CD4-positive, alpha-beta T cell (primary cell): ENCODE data around the gene KIF4B. TPM values are rescaled to one million over a fixed set of nuclear protein-coding genes. Genes with fewer than 3 reads are reported as not detected.
"Not testable (repeated sequence)": the region's sequence is repeated elsewhere in the genome, so short reads cannot be mapped to it uniquely, and the experiment has no call there.

Experiments
- ATAC-seq: fragments of 200-7000 bp; cut with Tn5 transposase; one replicate; pipeline ENCODE4 v1.10.0; 2022; ENCODE audit warnings: mild to moderate bottlenecking; ENCODE audit not compliant: poor library complexity
- CTCF ChIA-PET: fragments of 350-600 bp; sonication (Branson Sonifier 250); formaldehyde crosslinking; loops from one replicate; lab custom pipeline; 2021; ENCODE audit warnings: antibody characterized with exemption, inconsistent platforms; lab: Charles Lee
- POLR2A ChIA-PET: fragments of 350-600 bp; sonication (Branson Sonifier 250); formaldehyde crosslinking; loops from one replicate; lab custom pipeline; 2021; ENCODE audit warnings: antibody characterized with exemption, inconsistent platforms; lab: Charles Lee
- DNase-seq, 14 experiments: peaks; one replicate each; pipeline ENCODE4 v3.0.0-alpha.2; 2013 to 2020; ENCODE audit warnings: mixed read lengths in 2 of 14
- H3K27ac ChIP-seq, 2 donors: one replicate each; pipeline versions ENCODE4 v1.5.1 to v1.7.0; 2013; ENCODE audit warnings: low read length in 2 of 2, low read depth in 1 of 2, mild to moderate bottlenecking in 1 of 2
- H3K27me3 ChIP-seq, 2 experiments: 1 replicate in 1 of 2; 2 replicates in 1 of 2; pipeline versions ENCODE4 v1.6.1 to v1.7.0; 2013; ENCODE audit warnings: low read length in 2 of 2, control low read depth in 1 of 2, mild to moderate bottlenecking in 1 of 2, moderate library complexity in 1 of 2; ENCODE audit not compliant: insufficient read depth in 2 of 2, control insufficient read depth in 1 of 2
- H3K36me3 ChIP-seq: one replicate; pipeline ENCODE4 v1.6.1; 2013; ENCODE audit warnings: low read length, control low read depth; ENCODE audit not compliant: insufficient read depth
- H3K4me1 ChIP-seq: one replicate; pipeline ENCODE4 v1.6.1; 2013; ENCODE audit warnings: low read length, control low read depth; ENCODE audit not compliant: insufficient read depth
- H3K4me3 ChIP-seq: one replicate; pipeline ENCODE4 v1.5.1; 2013; ENCODE audit warnings: mild to moderate bottlenecking, low read length, moderate library complexity
- H3K9me3 ChIP-seq, 2 experiments: 1 replicate in 1 of 2; 2 replicates in 1 of 2; pipeline versions ENCODE4 v1.6.1 to v1.7.0; 2013; ENCODE audit warnings: low read length in 2 of 2, mild to moderate bottlenecking in 2 of 2, control low read depth in 1 of 2, moderate library complexity in 1 of 2; ENCODE audit not compliant: control insufficient read depth in 1 of 2, insufficient read depth in 1 of 2
- H3K27ac Mint-ChIP-seq: one replicate; pipeline ENCODE4 v1.8.0; 2020; ENCODE audit warnings: mixed read lengths
- H3K27me3 Mint-ChIP-seq: one replicate; pipeline ENCODE4 v1.8.0; 2021; ENCODE audit warnings: mixed read lengths
- H3K36me3 Mint-ChIP-seq: one replicate; pipeline ENCODE4 v1.8.0; 2021; ENCODE audit warnings: low read depth, mixed read lengths
- H3K4me1 Mint-ChIP-seq: one replicate; pipeline ENCODE4 v1.8.0; 2021; ENCODE audit warnings: low read depth, mixed read lengths
- H3K4me3 Mint-ChIP-seq: one replicate; pipeline ENCODE4 v1.8.0; 2020; ENCODE audit warnings: mild to moderate bottlenecking, mixed read lengths
- H3K9me3 Mint-ChIP-seq: one replicate; pipeline ENCODE4 v1.8.0; 2020; ENCODE audit warnings: mixed read lengths
- CTCF ChIP-seq: fragments of 200-600 bp; IDR thresholded peaks from one replicate; pipeline ENCODE4 v1.8.0; 2022; ENCODE audit warnings: antibody characterized with exemption, mild to moderate bottlenecking
- intact Hi-C, 2 experiments: fragments of 100-400 bp; cut with DNase I in 1 of 2; cut with micrococcal nuclease in 1 of 2; formaldehyde crosslinking; loops; one replicate each; pipeline versions ENCODE4 v1.15.1 to v1.9.0; 2023 to 2025; cut with DNase I, micrococcal nuclease
- total RNA-seq, 174 experiments: library from RNA in 2 of 174; stranded (reverse) in 2 of 174; gene quantifications; one replicate each; pipeline ENCODE4 v1.2.3 and lab custom pipeline; 2021 to 2026

The KIF4B gene
- total RNA-seq, 2 experiments from 2014 or later = not detected

DNA sequence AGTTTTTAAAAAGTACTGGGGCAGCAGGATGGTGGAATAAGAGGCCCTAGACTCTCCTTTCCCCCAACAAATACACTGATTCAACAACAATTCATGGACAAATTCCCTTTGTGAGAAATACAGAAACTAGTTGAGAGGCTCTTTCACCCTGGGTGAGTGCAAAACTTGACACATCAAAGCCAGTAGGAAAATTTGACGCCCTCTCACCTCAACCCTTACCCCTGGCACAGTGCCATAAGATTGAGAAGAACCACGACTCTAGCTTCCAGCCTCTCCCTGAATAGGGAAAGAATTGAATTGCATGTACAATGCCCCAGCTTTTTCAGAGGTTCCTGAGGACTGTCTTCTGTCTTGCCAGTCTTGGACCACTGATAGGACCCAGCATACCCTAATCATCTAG, 12.3 kb downstream of the KIF4B start:
- Histone ChIP-seq H3K4me1 (no peaks in the 10 kb centered on the region), H3K4me3 (no peak overlapping the region), H3K27me3 (peaks cover 5% of the 10 kb centered on the region in 2 experiments), H3K9me3 (peaks cover 5 to 6% of the 10 kb centered on the region in 2 experiments), H3K27ac (no peak overlapping the region), H3K36me3 (no peaks in the 10 kb centered on the region)
- H3K9me3 Mint-ChIP-seq = peaks cover 13% of the 10 kb centered on the region
- POLR2A ChIA-PET = no interaction called here
- no peaks in the 10 kb centered on the region for H3K4me1 Mint-ChIP-seq
- ATAC-seq (no peak), DNase-seq (no peak)
- H3K36me3 Mint-ChIP-seq = no peaks in the 10 kb centered on the region
- no peak overlapping the region for H3K27ac Mint-ChIP-seq
- H3K27me3 Mint-ChIP-seq = peaks cover 23% of the 10 kb centered on the region
- H3K4me3 Mint-ChIP-seq = no peak overlapping the region
- TF ChIP-seq CTCF = no peak
- CTCF ChIA-PET = no interaction called here
- intact Hi-C loops = no loop called here

GRCh38 chr5:155027993-155028629, 14.6 kb downstream of the KIF4B start:
- no peaks in the 10 kb centered on the region for H3K36me3 Mint-ChIP-seq
- Histone ChIP-seq H3K9me3 (peaks cover 5 to 6% of the 10 kb centered on the region in 2 experiments), H3K4me3 (no peak overlapping the region), H3K4me1 (no peaks in the 10 kb centered on the region), H3K27me3 (peaks cover 5% of the 10 kb centered on the region in 2 experiments), H3K27ac (no peak overlapping the region), H3K36me3 (no peaks in the 10 kb centered on the region)
- no peaks in the 10 kb centered on the region for H3K4me1 Mint-ChIP-seq
- POLR2A ChIA-PET = no interaction called here
- peaks cover 13% of the 10 kb centered on the region for H3K9me3 Mint-ChIP-seq
- peaks cover 23% of the 10 kb centered on the region for H3K27me3 Mint-ChIP-seq
- no peak overlapping the region for H3K27ac Mint-ChIP-seq
- no peak for TF ChIP-seq CTCF
- no peak overlapping the region for H3K4me3 Mint-ChIP-seq
- no peak for DNase-seq
- intact Hi-C loops = no loop called here
- CTCF ChIA-PET = no interaction called here
- no peak for ATAC-seq

- intact Hi-C loops = no loop called here
- Histone ChIP-seq H3K36me3 (no peaks in the 10 kb centered on the region), H3K27me3 (peaks cover 0 to 5% of the 10 kb centered on the region in 2 experiments), H3K27ac (no peak overlapping the region), H3K9me3 (peaks cover 5 to 6% of the 10 kb centered on the region in 2 experiments), H3K4me3 (no peak overlapping the region), H3K4me1 (no peaks in the 10 kb centered on the region)
- Mint-ChIP-seq H3K9me3 (peaks cover 13% of the 10 kb centered on the region), H3K27me3 (peaks cover 20% of the 10 kb centered on the region), H3K36me3 (no peaks in the 10 kb centered on the region), H3K4me1 (no peaks in the 10 kb centered on the region), H3K4me3 (no peak overlapping the region), H3K27ac (no peak overlapping the region)
- ChIA-PET POLR2A (no interaction called here), CTCF (no interaction called here)
- ATAC-seq (no peak), DNase-seq (no peak)
- TF ChIP-seq CTCF = no peak
Measured at GRCh38 chr5:155029240-155029639, 15.7 kb downstream of the KIF4B start.

DNA sequence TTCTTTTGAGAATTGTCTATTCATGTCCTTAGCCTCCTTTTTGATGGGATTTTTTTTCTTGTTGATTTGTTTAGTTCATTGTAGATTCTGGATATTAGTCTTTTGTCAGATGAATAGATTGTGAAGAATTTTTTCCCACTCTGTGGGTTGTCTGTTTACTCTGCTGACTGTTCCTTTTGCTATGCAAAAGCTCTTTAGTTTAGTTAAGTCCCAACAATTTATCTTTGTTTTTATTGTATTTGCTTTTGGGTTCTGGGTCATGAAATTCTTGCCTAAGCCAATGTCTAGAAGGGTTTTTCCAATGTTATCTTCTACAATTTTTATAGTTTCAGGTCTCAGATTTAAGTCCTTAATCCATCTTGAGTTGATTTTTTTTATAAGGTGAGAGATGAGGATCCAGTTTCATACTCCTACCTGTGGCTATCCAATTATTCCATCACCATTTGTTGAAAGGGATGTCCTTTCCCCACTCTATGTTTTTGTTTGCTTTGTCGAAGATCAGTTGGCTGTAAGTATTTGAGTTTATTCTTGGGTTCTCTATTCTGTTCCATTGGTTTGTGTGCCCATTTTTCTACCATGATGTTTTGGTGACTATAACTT, 20.7 kb downstream of the KIF4B start:
- H3K27ac Mint-ChIP-seq, H3K27me3 ChIP-seq, H3K9me3 Mint-ChIP-seq, H3K36me3 Mint-ChIP-seq, H3K36me3 ChIP-seq, CTCF ChIA-PET, DNase-seq, H3K4me3 Mint-ChIP-seq, H3K27ac ChIP-seq, H3K4me3 ChIP-seq, POLR2A ChIA-PET, H3K9me3 ChIP-seq, H3K4me1 ChIP-seq, ATAC-seq, intact Hi-C loops, H3K4me1 Mint-ChIP-seq: not testable (repeated sequence)
- H3K27me3 Mint-ChIP-seq = peaks cover 25% of the 10 kb centered on the region

DNA sequence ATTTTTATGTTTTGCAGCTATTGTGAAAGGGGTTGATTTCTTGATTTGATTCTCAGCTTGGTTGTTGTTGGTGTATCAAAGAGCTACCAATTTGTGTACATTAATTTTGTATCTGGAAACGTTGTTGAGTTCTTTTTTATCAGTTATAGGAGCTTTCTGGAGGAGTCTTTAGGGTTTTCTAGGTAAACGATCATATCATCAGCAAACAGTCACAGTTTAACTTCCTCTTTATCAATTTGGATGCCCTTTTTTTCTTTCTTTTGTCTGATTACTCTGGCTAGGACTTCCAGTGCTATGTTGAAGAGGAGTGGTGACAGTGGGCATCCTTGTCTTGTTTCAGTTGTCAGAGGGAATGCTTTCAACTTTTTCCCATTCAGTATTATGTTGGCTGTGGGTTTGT, 21.5 kb downstream of the KIF4B start:
- H3K9me3 Mint-ChIP-seq, H3K27ac ChIP-seq, CTCF ChIA-PET, ATAC-seq, H3K27ac Mint-ChIP-seq, H3K36me3 Mint-ChIP-seq, H3K4me3 Mint-ChIP-seq, intact Hi-C loops, H3K4me1 Mint-ChIP-seq, POLR2A ChIA-PET, H3K27me3 ChIP-seq, DNase-seq, H3K4me3 ChIP-seq, H3K9me3 ChIP-seq, H3K4me1 ChIP-seq, H3K36me3 ChIP-seq: not testable (repeated sequence)
- peaks cover 25% of the 10 kb centered on the region for H3K27me3 Mint-ChIP-seq
